Mesothelial cell of epicardium (in vitro differentiated cells): Measurements from ENCODE around the gene DNAJB1. TPM values are rescaled to one million over a fixed set of nuclear protein-coding genes. Genes with fewer than 3 reads are reported as not detected.

ENCODE experiments used
- DNase-seq, 2 experiments: peaks; one replicate each; pipeline ENCODE4 v3.0.0; 2021; ENCODE audit warnings: low spot score in 2 of 2; ENCODE audit not compliant: unreplicated experiment in 2 of 2
- H3K27ac Mint-ChIP-seq: 2 replicates; pipeline ENCODE4 v1.8.0; 2021; ENCODE audit warnings: mixed read lengths
- H3K27me3 Mint-ChIP-seq: 2 replicates; pipeline ENCODE4 v1.8.0; 2021; ENCODE audit warnings: low read depth, mixed read lengths
- H3K36me3 Mint-ChIP-seq: 2 replicates; pipeline ENCODE4 v1.8.0; 2021; ENCODE audit warnings: mixed read lengths
- H3K4me1 Mint-ChIP-seq: 2 replicates; pipeline ENCODE4 v1.8.0; 2021; ENCODE audit warnings: mixed read lengths
- H3K4me3 Mint-ChIP-seq: 2 replicates; pipeline ENCODE4 v1.8.0; 2021; ENCODE audit warnings: mild to moderate bottlenecking, moderate library complexity, mixed read lengths
- H3K9me3 Mint-ChIP-seq: 2 replicates; pipeline ENCODE4 v1.8.0; 2021; ENCODE audit warnings: mixed read lengths
- total RNA-seq: library from RNA; stranded (reverse); gene quantifications from 3 replicates; pipeline ENCODE4 v1.2.1, GENCODE V29; 2021
- TF ChIP-seq, protein P1 (sequence below): fragments of 200-600 bp; sonication (generic); IDR thresholded peaks from one replicate; pipeline ENCODE4 v1.5.0; 2021; ENCODE audit warnings: antibody characterized with exemption; ENCODE audit not compliant: unreplicated experiment

DNAJB1 gene
- total RNA-seq, 1 donor from 2014 or later, result 106 TPM

DNA sequence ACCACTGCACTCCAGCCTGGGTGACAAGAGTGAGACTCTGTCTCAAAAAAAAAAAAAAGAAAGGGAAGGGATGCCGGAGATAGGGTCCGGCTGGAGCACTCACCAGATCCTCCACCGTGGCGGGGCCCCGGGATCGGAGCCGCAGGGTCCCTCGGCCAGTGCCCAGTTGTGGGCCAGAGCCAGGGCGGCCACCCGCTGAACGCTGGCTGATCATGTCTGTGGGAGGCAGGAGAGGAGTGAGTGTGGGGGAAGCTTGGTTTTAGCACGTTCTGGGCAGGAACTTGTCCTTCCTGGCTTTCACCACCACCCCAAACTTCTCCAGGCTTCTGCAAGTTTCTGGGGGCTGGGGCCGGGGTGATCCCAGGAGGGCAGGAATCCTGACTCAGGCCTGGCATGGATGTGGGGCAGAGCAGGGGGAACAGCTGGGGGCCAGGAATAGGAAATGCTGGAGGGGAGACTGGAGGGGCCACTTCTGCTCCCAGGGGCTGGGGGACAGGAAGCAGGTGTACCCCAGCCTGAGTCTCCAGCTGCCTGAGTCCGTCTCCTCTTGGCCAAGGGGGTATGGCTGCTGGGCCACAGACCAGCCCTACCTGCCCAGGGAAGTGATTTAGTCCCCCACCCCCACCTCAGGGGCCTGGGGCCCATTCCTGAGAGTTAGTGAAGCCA lies 38.8 kb downstream of the DNAJB1 start:
- Mint-ChIP-seq H3K4me1 (peaks cover 38% of the 10 kb centered on the region), H3K4me3 (no peak overlapping the region), H3K27me3 (no peaks in the 10 kb centered on the region), H3K36me3 (peaks cover 13% of the 10 kb centered on the region), H3K9me3 (no peaks in the 10 kb centered on the region), H3K27ac (no peak overlapping the region)
- TF ChIP-seq, protein P1, sequence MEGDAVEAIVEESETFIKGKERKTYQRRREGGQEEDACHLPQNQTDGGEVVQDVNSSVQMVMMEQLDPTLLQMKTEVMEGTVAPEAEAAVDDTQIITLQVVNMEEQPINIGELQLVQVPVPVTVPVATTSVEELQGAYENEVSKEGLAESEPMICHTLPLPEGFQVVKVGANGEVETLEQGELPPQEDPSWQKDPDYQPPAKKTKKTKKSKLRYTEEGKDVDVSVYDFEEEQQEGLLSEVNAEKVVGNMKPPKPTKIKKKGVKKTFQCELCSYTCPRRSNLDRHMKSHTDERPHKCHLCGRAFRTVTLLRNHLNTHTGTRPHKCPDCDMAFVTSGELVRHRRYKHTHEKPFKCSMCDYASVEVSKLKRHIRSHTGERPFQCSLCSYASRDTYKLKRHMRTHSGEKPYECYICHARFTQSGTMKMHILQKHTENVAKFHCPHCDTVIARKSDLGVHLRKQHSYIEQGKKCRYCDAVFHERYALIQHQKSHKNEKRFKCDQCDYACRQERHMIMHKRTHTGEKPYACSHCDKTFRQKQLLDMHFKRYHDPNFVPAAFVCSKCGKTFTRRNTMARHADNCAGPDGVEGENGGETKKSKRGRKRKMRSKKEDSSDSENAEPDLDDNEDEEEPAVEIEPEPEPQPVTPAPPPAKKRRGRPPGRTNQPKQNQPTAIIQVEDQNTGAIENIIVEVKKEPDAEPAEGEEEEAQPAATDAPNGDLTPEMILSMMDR, result no peak
- no peak for DNase-seq

DNA sequence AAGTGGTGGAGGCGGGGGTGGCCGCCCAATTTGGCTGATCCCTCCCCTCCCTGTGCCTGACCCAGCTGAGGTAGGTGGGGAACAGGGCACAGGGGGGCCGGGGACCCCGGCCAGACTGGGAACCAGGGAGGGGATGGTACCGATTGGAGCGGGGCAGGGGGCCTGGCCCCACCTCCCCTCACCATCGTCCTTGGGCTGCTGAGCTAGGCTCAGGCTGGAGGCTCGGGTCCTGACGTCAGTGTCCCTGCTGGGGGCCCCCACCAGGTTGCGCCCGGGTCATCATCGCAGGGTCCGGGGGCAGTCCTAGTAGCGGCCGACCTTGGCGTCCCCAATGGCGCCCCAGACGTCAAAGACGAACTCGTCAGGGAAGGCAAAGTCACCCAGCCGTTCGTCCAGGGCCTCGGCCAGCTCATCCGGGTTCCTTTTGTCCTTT lies 40.1 kb downstream of the DNAJB1 start:
- H3K4me1 Mint-ChIP-seq, result peaks cover 40% of the 10 kb centered on the region
- TF ChIP-seq, protein P1, result no peak
- DNase-seq, result no peak
- H3K9me3 Mint-ChIP-seq, result no peaks in the 10 kb centered on the region
- H3K4me3 Mint-ChIP-seq, result no peak overlapping the region
- H3K27me3 Mint-ChIP-seq, result no peaks in the 10 kb centered on the region
- peak overlapping the region; percentile 94 for H3K27ac Mint-ChIP-seq
- H3K36me3 Mint-ChIP-seq, result peaks cover 11% of the 10 kb centered on the region

DNA sequence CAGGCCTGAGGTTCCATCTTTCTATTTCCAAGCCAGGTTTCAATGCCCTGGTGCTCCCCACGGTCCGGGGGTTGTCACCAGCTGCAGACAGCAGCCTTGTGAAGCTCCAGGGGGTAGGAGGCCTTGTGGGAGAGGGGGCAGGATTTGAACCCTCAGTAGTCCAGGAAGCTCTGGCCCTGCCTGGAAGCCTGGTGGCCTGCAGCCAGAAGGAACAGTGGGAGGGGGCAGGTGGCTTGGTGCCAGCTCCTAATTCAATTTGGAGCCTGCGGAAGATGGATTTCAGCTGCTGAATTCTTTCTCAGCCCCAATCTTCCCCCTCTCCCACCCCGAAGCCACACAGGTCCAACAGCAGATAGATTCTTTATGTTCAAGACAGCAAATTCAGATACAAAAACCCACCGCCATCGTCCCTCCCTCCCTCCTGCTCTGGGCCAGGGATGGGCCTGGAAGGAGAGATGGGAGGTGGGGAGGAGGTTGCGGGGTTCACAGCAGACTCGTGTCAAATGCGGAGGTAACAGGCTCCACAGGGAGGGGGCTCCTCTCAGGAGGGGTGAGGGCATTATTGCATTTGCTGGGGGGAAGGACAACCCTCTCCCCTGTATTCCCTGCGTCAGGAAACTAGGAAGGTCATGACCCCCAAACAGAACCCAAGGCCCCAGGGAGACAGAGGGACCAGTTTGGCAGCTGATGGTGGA lies 40.6 kb downstream of the DNAJB1 start:
- TF ChIP-seq, protein P1, result no peak
- DNase-seq, result peak in 1 of 2 experiments; percentile 77
- Mint-ChIP-seq H3K4me3 (peak overlapping the region; percentile 53), H3K27ac (peak overlapping the region; percentile 94), H3K27me3 (no peaks in the 10 kb centered on the region), H3K4me1 (peaks cover 44% of the 10 kb centered on the region), H3K9me3 (no peaks in the 10 kb centered on the region), H3K36me3 (peaks cover 11% of the 10 kb centered on the region)

DNA sequence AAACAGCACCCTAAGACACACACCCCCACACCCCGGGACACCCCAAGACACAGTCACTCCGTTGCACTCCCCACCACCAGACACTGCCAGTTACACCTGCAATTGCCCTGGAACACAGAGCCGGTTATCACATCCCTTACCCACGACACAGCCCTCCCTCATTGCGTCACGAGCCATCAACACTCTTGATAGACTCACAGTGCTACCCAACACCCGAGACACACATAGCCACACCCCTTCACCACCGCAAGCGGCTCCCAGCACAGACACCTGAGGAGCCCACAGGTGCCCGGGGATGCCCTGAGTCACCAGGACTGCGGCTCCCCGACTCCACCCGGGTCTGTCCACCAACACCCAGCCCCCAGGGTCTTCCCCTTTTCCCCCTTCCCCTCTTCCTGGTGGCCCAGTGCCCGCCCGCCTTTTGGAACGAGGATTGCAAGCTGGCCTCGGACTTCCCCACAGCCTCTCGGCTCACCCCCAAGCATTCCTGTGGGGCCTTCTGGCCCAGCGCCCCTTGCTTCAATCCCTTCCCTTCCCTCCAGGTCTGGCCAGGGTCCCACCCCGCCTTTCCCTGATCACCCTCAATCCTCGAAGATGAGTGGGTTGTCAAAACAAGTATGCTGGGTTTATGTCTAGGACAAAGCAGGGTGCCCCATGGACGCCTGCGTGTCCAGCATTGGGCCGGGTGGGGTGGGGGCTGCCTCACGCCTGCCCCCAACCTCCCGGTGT lies 41.4 kb downstream of the DNAJB1 start:
- H3K27me3 Mint-ChIP-seq, result no peaks in the 10 kb centered on the region
- TF ChIP-seq, protein P1, result no peak
- H3K4me1 Mint-ChIP-seq, result peaks cover 44% of the 10 kb centered on the region
- peak overlapping the region; percentile 94 for H3K27ac Mint-ChIP-seq
- H3K9me3 Mint-ChIP-seq, result no peaks in the 10 kb centered on the region
- H3K4me3 Mint-ChIP-seq, result peak overlapping the region; percentile 13
- H3K36me3 Mint-ChIP-seq, result peaks cover 7% of the 10 kb centered on the region
- no peak for DNase-seq

DNA sequence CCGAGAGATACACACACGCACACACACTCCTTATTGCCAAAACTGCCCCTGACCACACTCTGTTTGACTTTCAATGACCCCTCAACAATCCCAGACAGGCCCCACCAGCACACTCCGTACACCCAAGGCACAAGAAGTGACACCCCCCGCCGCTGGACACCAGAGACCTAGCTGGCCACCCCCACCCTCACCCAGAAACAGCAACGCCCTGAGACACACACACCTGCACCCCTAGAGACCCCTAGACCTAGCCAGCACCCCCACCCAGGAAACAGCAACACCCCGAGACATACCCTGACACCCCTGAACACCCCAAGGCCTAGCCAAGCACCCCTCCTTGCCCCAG lies 41.9 kb downstream of the DNAJB1 start:
- peak overlapping the region; percentile 13 for H3K4me3 Mint-ChIP-seq
- peak overlapping the region; percentile 44 for H3K27ac Mint-ChIP-seq
- peaks cover 4% of the 10 kb centered on the region for H3K36me3 Mint-ChIP-seq
- no peaks in the 10 kb centered on the region for H3K9me3 Mint-ChIP-seq
- no peak for DNase-seq
- H3K4me1 Mint-ChIP-seq, result peaks cover 44% of the 10 kb centered on the region
- no peaks in the 10 kb centered on the region for H3K27me3 Mint-ChIP-seq
- TF ChIP-seq, protein P1, result no peak
